ENCODE results near the gene CGGBP1.
A peak's percentile ranks its signal among the peaks of the same experiment; 100 is the strongest.

The CGGBP1 gene, protein sequence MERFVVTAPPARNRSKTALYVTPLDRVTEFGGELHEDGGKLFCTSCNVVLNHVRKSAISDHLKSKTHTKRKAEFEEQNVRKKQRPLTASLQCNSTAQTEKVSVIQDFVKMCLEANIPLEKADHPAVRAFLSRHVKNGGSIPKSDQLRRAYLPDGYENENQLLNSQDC

DNA sequence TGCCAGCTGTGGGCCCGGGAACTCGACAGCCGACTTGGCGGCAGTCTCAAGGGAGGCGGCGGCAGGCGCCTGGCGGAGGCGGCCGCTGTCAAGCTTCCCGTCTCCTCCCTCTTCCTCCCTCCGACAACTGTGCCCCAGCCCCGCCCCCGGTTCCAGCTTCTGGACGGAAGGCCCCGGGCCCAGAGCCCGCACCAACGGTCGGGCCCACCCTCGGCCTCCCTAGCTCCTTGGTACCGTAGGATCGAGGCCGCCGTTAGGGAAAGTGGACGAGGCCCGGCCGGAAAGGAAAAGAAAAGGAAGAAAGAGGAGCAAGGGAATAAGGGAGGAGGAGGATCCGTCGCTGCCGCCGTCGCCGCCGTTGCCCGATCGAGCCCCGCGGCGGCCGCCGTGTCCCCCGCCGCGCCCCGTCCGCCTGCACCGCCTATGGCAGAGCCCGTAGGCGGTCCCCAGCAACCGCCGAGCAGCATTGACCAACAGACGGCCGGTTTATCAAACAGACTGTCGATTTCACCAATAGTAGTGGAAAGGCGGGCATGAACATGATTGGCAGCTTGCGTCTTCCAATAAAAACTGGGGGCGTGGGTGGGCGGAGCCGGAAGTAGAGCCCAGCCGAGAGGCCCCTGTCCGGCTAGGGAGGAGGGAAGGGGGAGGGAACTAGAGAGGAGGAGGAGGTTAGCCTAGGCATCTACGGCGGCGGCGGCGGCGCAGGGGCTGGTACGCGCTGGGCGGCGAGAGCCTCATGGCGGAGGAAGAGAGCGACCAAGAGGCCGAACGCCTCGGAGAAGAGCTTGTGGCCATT is at the start of gene CGGBP1, which contains the start of gene ZNF654:
TSS of gene CGGBP1 (minus strand) at position 425 of the 799 bp plus-strand sequence. CDS start 3,029 bp downstream, outside the sequence.
TSS of gene ZNF654 (plus strand) at position 675 of the 799 bp plus-strand sequence. CDS start at position 740, 65 bp downstream.
- peak; percentile 99 for DNase-seq

DNA sequence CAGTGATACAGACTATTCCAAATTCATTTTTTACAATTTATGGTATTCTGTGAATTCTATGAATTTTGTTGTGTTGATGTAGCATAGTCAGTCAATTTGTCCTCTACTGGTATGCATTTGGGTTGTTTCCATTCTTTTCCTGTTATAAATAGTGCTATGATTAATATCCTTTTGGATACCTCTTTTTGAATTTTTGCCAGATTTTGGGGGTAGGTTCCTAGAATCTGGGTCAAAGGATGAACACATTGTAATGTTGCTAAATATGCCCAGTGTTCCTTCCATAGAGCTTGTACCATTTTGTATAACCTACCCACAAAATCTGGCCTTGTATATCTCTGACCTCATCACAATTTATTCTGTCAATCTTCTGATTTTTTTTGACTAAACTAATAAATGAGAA is 46.5 kb upstream of the CGGBP1 start:
- DNase-seq: no peak

DNA sequence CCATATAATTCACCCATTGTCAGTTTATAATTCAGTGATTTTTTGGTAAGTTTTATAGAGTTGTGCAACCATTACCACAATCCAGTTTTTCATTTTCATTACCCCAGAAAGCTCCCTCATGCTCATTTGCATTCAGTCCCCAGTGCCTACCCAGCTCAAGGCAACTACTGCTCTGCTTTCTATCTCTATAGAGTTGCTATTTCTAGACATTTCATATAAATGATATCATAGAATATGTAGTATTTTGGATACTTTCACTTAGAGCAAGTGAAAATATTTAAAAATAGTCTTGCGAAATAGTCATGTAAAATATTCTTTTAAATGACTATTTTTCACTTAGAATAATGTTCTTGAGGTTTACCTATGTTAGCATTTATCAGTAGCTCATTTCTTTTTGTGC is 42.3 kb upstream of the CGGBP1 start:
- no peak for DNase-seq

DNA sequence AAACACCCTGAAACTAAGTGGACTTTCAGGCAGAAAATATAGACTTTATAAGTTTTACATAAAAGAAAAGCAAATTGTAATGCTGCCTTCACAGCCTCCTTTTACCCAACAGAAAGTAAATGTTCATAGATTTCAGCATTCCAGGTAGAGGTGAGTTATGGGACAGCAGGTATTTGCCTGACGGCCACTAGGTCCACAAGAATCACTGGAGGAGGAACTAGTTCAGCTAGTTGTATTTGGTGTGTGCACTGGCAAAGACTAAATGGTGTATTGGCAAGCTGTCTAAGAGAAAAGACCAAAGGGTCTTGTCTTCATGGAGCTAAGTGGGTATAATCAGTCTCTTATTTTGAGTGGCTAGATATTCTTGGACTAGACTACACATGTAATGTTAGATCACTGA is 34.5 kb upstream of the CGGBP1 start:
- DNase-seq: no peak

DNA sequence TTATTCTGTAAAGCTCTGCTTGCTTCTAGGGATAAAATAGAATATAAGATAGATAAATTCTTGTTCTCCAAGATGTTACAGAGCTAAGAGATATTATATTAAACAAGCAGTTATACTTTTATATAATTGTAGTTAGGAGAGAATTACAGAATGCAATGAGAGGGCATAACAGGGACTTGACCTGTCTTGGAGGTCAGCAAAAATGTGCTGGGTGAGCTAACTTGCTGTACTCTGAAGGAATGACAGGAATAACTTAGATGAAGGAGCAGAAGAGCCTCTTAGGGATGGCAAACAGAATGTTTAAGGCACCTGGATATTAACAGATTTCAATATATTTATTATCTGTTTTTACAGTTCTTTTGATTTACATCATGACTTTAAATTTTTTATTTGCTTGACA is 33.5 kb upstream of the CGGBP1 start:
- no peak for DNase-seq

DNA sequence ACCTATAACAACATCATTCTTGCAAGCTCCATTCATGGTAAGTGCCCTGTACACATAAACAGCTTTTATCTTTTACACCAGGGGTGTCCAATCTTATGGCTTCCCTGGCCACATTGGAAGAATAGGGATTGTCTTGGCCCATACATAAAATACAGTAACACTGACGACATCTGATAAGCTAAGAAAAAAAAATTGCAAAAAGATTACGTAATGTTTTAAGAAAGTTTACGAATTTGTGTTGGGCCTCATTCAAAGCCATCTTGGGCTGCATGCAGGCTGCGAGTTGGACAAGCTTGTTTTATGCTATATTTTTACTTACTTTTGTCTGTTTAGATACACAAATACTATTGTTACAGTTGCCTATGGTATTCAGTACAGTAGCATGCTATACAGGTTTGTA is 31.9 kb upstream of the CGGBP1 start:
- no peak for DNase-seq

DNA sequence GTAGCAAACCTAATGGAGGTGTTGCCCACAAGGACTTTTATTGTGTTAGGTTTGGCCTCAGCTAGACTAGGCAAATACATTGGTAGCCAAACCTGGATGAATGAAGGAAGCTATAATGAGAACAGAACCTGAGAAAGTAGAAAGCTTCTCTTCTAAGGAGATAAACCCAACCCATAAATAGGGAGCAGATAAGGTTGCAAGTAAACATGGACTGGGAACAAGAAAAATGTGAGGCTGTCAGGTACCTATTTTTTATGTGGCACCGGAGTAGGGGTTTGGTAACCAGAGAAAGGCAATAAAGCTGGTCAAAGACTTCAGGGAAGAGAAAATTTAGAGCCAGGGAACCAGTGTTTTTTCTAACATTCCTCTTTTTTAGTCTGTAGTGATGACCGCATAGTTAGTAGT is 25.3 kb upstream of the CGGBP1 start:
- DNase-seq: no peak

DNA sequence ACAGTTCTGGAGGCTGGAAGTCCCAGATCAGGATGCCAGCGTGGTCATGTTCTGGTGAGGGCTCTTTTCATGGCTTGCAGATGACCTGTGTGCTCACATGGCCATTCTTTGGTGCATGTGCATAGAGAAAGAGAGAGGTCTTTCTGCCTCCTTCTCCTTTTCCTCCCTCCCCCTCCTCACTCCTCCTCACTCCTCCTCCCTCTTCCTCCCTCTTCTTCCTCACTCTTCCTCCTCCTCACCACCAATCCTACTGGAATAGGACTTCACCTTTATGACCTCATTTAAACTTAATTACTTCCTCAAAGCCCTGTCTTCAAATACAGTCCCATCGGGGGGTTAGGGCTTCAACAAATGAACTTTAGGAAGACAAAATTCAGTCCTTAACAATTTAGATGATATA is 24.0 kb upstream of the CGGBP1 start:
- no peak for DNase-seq

DNA sequence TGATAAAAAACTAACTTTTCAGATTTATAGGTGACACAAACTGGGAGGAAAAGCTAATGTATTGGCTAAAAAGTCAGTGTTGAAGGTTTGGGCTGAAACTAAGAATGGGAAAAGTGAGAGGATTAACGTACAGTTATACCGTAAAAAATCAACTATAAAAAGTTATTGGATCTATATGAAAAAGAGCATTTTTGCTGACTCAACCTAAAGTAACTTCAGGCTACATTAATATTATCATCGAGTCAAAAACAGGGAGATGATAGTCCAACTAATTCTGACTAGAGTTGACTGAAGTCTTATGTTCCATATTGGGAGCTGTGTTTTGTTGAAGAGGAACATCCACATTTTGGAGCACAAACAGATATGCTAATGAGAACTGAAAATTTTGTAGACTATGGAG is 20.1 kb upstream of the CGGBP1 start:
- DNase-seq: no peak

DNA sequence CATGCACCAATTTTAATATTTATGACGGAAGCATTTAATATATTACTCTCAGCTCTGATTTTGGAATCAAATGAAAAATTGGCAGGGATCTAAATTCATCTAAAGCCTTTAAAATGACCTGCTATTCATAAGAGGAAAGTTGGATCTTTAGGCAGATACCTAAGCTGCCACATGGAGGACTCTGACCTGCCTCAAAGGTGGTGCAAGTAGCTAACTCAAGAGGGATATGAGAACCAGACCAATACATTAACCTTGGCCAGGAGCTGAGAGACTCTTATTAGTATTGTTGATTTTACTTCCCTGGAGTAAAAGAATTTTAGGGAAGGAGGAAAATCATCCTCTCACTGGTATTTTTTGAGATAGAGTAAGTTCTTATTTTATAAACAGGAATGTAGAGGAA is 17.9 kb upstream of the CGGBP1 start:
- DNase-seq: no peak

DNA sequence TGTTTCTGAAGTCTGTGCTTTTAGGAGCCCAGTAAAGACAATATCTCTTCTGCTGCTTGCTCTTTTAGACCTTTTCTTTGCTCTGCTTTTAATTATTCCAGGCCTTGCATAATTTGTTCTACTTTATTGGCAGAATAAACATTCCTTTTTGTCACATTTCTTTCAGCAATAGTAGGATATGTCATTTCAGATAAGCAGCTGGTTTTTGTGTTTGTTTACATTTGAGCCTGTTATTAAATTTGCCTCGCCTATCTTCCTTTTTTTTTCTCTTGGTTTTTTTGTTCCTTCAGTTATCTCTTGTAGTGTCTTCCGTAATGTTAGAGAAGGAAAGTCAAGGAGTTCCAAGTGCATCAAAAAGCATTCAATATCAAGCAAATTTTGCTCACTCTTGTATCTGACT is 16.7 kb upstream of the CGGBP1 start:
- DNase-seq: no peak

DNA sequence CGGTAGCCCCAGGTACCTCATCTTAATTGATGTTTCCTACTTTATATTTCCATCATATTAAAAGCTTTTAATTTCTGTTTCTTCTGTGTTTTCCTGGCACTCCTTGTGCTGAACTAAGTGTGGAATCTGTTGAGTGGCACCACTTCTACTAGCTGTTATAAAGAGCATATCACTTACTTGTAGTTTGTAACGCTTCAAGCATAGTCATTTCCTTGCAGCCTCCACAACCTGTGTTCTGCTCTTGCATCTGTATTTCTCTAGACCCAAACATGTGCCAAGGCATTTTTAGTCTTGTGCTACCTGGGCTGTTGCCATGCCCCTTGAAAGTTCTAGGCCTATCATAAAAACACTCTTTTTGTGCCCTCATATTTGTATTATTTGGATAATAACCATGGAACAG is 16.3 kb upstream of the CGGBP1 start:
- no peak for DNase-seq

DNA sequence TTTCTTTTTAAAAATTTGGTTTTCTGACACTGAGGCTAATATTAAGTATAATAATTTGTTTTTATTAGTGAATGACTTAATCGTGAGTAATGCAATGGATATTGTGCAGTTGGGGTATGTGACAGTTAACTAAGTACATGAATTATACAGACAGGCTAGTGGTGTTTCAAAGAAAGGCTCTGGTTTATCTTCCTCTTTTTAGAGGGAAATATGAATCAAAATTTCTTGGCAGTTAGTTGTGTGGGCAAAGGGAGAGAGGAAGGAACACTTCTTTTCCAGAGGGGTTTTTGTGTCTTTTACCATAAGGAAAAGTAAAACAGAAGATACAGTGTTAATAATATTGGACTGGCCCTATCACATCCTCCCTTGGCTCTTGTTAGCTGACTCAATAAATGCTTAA is 2.9 kb upstream of the CGGBP1 start:
- no peak for DNase-seq

DNA sequence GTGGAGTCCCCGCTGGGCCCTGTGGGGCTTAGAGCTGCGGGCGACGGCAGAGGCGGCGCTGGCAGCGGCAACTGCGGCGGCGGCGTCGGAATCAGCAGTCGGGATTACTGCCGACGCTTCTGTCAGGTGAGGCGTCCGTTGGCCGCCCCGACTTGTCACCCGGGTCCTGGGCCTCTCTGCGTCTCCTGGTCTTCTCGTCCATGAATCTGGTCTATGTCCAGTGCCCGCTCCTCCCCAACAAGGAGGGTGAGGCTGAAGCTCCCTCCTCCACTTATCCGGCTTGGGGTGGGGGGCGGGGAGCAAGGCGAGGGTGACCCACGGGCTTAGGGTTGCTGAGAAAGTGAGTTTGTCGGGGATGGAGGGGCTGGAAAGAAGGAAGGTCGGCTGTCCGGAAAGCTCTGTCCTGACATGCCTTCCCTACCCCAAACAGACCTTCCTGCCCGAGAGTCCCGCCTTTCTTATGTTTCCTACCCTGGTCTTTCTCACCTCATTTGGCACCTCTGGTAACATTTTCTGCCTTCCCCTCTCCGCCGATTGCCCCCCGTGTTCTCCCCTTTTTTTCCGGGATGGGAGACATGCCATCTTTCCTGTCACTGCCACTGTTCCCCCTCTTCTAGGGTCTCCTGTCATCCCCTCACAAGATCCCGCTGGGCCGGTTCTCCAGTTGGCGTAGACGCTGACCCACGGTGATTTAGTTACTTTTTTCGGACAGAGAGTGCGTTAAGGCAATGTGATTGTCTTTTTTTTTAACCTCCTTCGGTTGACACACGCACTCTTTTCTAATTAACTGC is 770 bp upstream of the CGGBP1 start:
- DNase-seq: no peak

DNA sequence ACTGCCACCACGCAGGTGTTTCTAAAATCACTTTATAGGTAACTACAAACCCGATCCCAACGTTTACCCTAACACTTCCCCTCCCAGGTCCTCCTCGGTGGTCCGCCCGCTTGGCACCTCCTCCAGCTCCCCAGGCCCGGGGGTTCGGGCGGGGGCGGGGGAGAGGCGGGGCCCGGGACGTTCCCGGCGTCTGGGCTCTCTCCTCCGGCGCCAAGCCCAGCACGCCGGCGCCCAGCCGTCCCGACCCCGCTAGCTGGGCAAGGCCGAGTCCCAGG is 562 bp downstream of the CGGBP1 start:
- DNase-seq: no peak

DNA sequence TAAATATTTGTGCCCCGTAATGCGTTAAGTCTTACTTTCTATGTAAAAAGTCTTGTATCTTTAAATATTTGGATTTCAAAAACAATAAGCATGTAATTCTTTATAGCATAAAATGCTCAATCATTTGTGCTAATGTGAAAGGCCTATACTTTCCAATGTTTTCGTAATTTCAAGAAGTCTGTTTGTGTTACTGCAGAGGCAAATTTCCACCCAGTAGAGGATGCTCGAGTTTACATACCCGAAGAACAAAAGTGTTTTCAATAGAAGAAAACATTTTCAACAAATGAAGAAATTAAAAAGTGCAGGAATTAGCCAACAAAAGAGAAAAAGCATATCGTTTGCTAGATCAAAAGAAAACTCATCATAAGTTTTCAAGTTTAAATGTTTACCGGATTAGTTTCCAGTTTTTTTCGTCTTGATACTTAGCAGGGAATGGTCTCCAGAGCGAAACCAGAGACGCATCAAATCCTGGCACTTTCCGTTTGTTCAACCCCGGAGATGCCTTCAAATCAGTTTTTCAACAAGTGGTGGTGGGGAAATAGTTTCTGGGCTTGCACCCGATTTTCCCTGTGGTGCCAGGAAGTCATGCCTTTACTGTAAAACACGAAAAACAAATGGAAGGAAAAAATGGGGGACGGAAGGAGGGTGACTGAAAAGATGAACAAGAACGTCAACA is 1.0 kb downstream of the CGGBP1 start:
- no peak for DNase-seq

DNA sequence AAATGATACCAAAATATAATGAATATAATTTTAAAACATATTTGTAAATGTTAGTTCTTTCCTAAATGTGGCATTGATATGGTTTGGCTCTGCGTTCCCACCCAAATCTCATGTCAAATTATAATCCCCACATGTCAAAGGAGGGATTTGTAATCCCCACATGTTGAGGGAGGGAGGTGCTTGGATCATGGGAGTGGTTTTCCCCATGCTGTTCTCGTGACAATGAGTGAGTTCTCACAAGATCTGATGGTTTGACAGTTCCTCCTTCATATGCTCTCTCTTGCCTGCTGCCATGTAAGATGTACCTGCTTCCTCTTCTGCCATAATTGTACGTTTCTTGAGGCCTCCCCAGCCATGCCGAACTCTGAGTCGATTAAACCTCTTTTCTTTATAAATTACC is 12.0 kb downstream of the CGGBP1 start:
- no peak for DNase-seq

DNA sequence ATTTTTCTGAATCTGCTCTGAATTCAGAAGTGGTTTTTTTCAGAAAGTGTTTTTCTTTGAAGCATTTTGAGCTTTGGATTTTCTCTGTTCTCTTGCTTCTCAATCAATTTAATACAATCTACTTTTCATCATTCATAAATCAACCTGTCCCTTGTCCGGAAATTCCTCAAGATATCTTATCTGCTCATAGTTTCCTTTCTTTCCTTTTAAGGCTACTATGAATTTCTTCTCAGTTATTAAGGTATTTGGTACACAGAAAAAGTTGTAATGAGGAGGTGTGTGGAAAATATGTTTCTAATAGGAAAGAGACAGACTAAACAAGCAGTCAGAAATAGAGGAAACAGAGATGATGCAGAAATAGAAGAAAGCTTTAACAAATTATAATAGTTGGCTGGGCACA is 14.4 kb downstream of the CGGBP1 start:
- no peak for DNase-seq

DNA sequence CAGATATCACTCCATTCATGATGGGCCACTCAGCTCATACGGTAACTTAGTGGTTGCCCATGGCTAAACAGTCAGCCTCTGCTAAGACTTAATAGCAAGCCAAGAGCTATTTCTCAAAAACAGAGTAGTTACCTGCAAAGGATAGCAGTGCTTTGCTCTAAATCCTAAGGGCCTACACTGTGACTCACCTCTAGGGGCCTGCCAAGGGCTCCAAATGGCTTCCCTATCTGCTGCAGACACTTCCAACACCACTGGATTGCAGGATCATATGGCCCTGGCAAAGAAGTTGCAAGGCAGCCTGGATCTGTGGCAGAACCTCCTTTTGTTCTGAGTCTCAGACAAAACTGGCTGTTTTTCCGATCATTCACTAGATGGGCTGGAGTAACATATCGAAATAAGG is 17.8 kb downstream of the CGGBP1 start:
- DNase-seq: no peak

DNA sequence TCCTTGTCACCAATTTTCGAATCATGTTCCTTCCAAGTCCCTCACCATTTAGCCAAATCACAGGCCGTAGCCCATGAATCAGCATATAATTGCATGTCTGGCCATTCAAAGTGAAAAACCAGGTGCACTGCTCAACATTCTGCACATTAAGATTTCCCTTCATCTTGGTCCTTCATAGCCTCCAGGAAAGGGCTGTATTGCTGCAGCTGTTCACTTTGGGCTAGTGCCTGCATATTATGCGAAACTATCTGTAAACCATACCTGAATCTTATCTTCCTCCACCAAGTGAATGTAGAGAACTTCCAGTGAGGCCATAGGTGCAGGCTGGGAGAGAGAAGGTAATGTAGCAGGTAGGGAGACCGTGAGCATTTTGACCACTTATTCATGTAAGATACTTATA is 18.3 kb downstream of the CGGBP1 start:
- DNase-seq: no peak

DNA sequence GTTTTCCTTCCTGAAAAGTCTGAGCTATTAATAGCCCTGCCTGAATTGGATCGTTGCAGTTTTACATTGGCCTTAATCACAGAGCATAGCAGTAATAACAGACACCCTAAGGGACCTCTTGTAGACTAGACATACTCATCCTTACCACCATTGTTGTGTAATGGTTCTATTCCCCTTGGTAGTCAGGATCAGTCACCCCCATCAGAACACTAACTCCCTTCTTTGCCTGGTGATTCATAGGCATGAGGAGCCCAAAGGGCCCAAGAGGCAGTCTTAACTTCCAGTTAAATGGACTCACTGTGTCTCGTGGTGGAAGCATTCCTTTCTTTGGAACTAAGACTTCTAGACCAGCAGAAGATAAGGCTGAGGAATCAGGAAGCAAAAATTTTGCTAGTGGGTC is 20.2 kb downstream of the CGGBP1 start:
- DNase-seq: no peak

DNA sequence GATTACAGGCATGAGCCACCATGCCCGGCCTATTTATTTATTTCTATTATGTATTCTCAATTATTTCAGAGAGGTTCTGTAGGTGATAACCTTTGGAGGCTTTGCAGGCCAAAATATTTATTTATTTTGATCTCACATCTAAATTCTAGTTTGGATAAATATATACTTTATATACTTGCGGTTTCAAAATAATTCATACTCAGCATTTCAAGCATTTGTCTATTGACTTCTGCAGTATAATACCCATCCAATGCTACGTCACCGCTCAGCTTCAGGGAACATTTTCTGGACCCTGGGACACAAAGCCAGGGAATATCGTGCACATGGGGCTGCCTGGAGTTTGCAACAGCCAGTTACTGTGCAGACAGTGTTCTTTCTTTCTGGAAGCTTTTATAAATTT is 22.6 kb downstream of the CGGBP1 start:
- no peak for DNase-seq

DNA sequence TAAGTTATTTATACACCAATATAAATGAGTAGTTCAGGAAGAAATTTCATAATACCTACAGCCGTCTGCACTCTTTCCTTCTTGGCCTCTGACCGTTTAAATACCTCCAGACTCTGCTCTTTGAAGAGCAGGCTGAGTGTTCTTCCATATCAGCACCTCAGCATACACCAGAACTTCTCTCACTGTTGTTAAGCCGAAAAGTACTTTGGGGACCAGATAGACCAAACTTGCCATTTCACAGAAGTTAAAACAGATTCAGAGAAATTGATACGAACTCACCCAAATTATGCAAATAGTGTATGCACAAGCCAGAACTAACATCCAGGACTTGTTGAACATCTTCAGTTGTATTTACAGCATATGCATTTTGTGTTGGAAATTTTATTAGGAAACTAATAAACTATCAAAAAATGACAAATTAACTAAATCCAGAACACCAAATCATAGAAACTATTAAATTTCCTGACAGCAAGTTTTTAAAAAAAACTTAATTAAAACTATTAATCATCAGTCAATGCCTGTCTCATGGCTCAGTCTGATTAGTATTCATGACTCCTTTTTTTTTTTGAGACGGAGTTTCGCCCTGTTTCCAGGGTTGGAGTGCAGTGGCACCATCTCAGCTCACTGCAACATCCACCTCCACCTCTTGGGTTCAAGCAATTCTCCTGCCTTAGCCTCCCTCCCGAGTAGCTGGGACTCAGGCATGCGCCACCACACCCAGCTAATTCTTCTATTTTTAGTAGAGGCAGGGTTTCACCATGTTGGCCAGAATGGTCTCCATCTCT is 24.1 kb downstream of the CGGBP1 start:
- DNase-seq: no peak

Data from amniotic stem cell (primary cell).